AG04449 (cell line): ENCODE results near the gene MRPL23.
A peak's percentile ranks its signal among the peaks of the same experiment; 100 is the strongest.

Source experiments
- CTCF ChIA-PET: fragments of 350-600 bp; formaldehyde crosslinking; extraction: SDS; loops from one replicate; lab custom pipeline; 2021; ENCODE audit warnings: antibody characterized with exemption; lab: Yijun Ruan, JAX
- POLR2A ChIA-PET: fragments of 400-600, 350-600 bp; formaldehyde crosslinking; extraction: SDS; loops from one replicate; lab custom pipeline; 2020; ENCODE audit warnings: antibody characterized with exemption, inconsistent platforms; lab: Yijun Ruan, JAX
- DNase-seq: peaks from one replicate; pipeline ENCODE4 v3.0.0-alpha.2; 2010; ENCODE audit warnings: low read depth, low spot score
- H3K4me3 ChIP-seq: 2 replicates; pipeline ENCODE4 v1.5.1; 2011; ENCODE audit warnings: low read depth, mild to moderate bottlenecking, control low read depth, low read length
- TF ChIP-seq, protein P1 (sequence below): IDR thresholded peaks from one replicate; pipeline ENCODE4 v1.5.1; 2011; ENCODE audit warnings: mild to moderate bottlenecking, moderate library complexity, low read length, control low read depth, inconsistent platforms; ENCODE audit not compliant: insufficient read depth; ENCODE audit errors: missing control alignments

The MRPL23 gene

GRCh38 chr11:1916132-1916985, 30.8 kb upstream of the MRPL23 start:
- ChIA-PET CTCF (interaction anchor here (0.7 to 1.6 kb wide), 2 partner anchors 32 to 35 kb away, joined by 5 to 6 read pairs; no protein-coding TSS in a partner anchor), POLR2A (no interaction called here)
- no peak for DNase-seq
- TF ChIP-seq, protein P1, sequence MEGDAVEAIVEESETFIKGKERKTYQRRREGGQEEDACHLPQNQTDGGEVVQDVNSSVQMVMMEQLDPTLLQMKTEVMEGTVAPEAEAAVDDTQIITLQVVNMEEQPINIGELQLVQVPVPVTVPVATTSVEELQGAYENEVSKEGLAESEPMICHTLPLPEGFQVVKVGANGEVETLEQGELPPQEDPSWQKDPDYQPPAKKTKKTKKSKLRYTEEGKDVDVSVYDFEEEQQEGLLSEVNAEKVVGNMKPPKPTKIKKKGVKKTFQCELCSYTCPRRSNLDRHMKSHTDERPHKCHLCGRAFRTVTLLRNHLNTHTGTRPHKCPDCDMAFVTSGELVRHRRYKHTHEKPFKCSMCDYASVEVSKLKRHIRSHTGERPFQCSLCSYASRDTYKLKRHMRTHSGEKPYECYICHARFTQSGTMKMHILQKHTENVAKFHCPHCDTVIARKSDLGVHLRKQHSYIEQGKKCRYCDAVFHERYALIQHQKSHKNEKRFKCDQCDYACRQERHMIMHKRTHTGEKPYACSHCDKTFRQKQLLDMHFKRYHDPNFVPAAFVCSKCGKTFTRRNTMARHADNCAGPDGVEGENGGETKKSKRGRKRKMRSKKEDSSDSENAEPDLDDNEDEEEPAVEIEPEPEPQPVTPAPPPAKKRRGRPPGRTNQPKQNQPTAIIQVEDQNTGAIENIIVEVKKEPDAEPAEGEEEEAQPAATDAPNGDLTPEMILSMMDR: no peak
- no peak overlapping the region for H3K4me3 ChIP-seq

DNA sequence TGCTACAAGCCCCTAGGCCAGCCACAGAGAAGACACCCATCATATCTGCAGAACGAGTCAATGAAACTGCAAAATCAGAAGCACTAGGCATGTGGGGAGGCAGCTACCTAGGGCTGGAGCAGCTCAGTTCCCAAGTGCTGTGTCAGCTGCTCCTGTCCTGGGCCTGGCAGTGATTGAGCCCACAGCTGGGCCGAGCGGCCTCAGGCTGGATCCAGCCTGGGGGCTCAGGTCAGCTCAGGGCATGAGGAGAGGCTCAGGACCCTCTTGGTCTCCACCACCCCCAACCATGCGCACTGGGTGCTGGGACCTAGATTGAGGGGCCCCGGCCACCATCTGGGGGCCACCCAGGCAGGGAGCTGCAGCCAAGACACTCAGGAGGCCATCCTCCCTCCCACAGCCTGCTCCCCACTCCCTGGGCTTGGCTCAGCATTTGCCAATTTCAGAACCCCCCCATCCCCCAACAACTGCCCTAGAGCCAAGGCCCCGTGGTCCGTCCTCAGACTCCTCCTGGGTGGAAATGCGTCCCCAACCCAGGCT, 30.1 kb upstream of the MRPL23 start:
- CTCF ChIA-PET: interaction anchor here (0.7 to 1.6 kb wide), 3 partner anchors 33 to 226 kb away, joined by 3 to 6 read pairs (median 5); no protein-coding TSS in a partner anchor
- TF ChIP-seq, protein P1: no peak
- POLR2A ChIA-PET: no interaction called here
- DNase-seq: no peak
- no peak overlapping the region for H3K4me3 ChIP-seq

GRCh38 chr11:1917523-1918435, 29.4 kb upstream of the MRPL23 start:
- ChIA-PET CTCF (interaction anchor here (1.3 to 1.6 kb wide), 2 partner anchors 34 to 227 kb away, joined by 3 to 5 read pairs; no protein-coding TSS in a partner anchor), POLR2A (no interaction called here)
- DNase-seq: no peak
- TF ChIP-seq, protein P1: peak; percentile 16
- no peak overlapping the region for H3K4me3 ChIP-seq

DNA sequence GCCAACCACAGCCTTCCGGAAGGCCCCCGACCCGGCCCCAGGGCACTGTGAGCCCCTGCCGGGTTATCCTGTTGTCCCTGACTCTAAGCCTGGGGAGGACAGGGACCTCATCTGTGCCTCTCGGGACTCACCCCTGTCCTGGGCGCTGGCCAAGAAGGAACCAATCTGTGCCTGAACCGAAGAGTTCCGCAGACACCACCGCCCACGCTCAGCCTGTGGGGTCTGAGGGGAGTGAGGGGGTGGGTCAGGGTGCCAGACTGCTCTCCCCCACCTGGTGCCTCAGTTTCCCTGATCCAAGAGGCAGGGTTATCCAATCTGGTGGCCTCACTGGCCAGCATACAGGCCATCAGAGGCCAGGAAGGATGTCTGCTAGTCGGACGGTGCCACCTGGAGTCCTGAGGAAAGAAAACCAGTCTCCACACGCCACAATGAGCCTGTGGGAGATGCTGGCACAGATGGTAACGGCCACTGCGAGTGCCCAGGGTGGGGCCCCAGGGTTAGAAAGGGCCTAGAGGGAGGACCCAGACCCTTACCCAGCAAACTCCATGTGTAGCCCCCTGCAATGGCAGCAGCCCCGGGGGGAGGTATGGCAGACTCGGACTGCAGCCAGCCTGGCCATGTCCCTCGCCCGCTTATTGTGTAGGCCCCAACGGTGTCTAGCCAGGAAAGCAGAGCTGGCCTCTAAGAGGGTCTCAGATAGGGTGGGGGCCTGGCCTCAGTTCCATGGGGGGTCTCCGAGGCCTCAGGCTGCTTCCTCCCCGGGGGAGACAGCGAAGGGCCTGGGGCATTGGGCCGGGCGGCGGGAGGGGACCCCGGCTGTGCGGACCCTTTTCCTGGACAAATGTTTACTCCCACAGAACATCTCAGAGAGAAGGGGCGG, 28.5 kb upstream of the MRPL23 start:
- H3K4me3 ChIP-seq: no peak overlapping the region
- no peak for DNase-seq
- CTCF ChIA-PET: interaction anchor here (1.0 to 5.0 kb wide), 3 partner anchors 37 to 228 kb away, joined by 3 to 27 read pairs (median 3); no protein-coding TSS in a partner anchor
- POLR2A ChIA-PET: no interaction called here
- TF ChIP-seq, protein P1: no peak

DNA sequence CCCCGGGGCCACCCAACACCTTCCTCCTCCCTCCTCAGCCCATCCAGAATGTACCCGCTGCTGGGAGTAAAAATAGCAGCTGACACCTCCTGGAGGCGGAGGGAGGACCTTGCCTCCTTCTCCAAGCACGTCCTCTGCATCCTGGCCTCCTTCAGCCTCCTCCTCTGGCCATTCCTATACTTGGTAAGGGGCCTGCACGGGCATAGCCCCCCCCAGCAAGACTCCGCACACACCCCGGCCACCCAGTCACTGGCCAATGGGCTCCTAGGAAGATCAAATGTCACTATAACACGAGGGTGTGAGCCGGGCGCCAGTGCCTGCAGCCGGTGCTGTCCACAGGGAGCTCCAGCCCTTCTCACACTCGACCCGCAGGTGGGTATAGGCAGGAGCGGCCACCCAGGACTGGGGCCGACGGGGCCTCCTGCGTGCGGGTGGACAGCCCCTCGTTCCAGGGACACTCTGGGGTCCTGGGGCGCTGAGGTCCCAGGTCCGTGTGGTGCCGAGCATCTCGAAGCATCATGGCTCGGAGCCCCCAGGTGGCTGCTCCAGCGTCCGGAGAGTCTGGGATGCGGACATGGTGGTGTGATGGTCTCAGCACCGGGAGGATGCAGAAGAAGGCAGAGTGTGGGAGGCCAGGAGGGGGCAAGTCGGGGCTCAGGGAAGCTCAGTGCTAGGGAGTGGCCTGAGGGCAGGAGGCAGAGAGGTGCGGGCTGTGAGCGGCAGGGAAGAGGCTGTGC, 27.6 kb upstream of the MRPL23 start, which contains the start of gene TNNT3:
TSS of gene TNNT3 (plus strand) at position 313 of the 737 bp plus-strand sequence. CDS start 3,172 bp downstream, outside the sequence.
- TF ChIP-seq, protein P1: no peak
- ChIA-PET CTCF (interaction anchor here (1.0 to 5.0 kb wide), 2 partner anchors 38 to 227 kb away, joined by 3 to 27 read pairs; no protein-coding TSS in a partner anchor), POLR2A (no interaction called here)
- DNase-seq: no peak
- no peak within 1 kb of the TSS for H3K4me3 ChIP-seq
